LNCaP clone FGC (cell line): ENCODE data around the gene MIEF1.
A peak's percentile ranks its signal among the peaks of the same experiment; 100 is the strongest.

ENCODE experiments used
- DNase-seq: peaks from one replicate; pipeline ENCODE4 v3.0.0-alpha.2; 2011; ENCODE audit warnings: low read depth
- H3K4me3 ChIP-seq: 2 replicates; pipeline ENCODE4 v1.5.1; 2011; ENCODE audit warnings: mild to moderate bottlenecking, low read depth, low read length, control low read depth
- CTCF ChIP-seq: IDR thresholded peaks from 2 replicates; pipeline ENCODE4 v1.5.1; 2012; ENCODE audit warnings: mild to moderate bottlenecking; ENCODE audit not compliant: control insufficient read depth, insufficient read depth; ENCODE audit errors: extremely low read depth

Gene MIEF1

DNA sequence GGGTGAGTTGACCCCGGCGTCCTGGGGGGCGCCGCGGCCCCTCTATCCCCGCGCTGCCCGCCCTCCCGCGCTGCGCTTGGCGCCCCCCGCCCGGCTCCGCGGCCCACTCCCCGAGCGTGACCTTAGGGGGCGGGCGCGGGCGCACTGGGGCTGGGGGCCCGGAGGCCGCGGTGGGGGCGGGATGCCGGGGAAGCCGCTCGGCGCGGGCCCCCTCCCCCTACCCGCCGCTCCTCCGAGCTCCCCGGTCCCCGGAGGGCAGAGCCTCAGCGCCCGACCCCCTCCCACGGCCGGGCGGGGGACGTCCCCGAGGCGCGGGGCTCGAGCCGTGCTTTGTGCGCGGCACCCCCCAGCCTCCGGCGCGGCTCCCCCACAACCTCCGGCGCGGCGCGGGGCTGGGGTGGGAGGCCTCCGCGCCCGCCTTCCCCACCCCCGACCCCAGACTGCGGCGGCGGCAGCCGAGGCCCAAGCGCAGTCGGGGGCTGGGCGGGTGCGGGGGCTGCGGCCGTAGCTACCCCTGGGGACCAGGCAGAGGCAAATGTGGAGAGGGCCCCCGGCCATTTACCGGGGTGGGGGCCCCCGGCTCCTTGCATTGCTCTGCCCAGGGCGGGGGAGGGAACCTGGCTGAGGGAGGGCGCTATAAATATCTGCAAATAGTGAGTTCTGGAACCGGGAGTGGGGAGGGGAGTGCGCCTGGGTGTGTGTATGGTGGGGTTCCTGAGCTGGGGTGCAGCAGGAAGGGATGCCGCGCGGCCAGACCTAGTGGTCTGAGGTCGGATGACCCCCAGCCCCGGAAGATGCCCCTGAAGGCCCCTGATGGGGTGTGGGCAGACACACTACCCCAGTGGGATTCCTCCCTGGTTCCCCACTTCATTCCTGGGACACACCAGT lies 44.3 kb upstream of the MIEF1 start:
- no peak for DNase-seq
- H3K4me3 ChIP-seq = no peak overlapping the region

DNA sequence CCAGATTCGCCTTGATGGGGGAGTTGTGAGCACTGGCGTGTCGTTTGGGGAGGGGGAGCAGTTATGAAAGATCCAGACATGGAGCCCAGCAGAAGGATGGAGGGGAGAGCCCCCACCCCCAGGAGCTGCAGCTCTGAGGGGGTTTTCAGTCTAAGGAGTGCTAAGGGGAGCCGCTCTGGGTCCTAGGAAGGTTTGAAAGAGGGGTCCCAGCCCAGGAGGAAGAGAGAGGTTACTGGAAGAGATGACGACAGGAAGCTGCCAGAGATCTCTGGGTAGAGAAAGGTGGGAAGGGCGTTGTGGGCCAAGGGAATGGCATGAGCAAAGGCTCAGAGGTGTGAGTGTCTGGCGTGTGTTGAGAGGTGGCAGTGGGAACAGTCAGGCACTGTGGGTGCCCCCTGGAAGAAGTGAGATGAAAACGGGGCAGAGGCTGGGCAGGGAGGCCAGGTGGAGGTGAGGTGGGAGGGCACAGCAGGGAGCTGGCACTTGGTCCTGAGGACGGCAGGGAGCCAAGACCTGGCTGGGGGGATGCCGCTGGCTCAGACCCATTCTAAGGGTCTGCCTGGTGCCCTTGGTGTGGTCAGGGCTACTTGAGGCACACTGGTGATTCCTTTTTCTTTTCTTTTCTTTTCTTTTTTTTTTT lies 43.5 kb upstream of the MIEF1 start:
- H3K4me3 ChIP-seq = no peak overlapping the region
- DNase-seq = no peak
- no peak for TF ChIP-seq CTCF

More for the DNA sequence above, 44.3 kb upstream of the MIEF1 start:
- no peak for TF ChIP-seq CTCF

DNA sequence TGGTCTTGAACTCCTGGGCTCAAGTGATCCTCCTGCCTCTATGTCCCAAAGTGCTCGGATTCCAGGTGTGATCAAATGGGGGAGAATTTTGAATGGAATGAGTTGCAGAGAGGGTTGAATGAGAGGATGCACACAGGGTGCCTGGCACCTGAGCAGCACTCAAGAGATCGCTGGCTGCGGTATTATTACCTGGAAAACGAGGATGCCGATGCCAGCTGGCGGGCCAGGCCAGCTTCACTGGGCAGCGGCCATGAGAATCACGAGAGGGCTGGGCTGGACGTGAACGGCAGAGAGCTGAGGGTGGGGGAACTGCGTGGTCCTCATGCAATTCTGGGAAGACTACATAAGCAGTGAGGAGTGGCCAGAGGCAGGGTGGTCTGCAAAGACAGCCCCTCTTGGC lies 42.4 kb upstream of the MIEF1 start:
- no peak for DNase-seq
- TF ChIP-seq CTCF = no peak
- H3K4me3 ChIP-seq = no peak overlapping the region

DNA sequence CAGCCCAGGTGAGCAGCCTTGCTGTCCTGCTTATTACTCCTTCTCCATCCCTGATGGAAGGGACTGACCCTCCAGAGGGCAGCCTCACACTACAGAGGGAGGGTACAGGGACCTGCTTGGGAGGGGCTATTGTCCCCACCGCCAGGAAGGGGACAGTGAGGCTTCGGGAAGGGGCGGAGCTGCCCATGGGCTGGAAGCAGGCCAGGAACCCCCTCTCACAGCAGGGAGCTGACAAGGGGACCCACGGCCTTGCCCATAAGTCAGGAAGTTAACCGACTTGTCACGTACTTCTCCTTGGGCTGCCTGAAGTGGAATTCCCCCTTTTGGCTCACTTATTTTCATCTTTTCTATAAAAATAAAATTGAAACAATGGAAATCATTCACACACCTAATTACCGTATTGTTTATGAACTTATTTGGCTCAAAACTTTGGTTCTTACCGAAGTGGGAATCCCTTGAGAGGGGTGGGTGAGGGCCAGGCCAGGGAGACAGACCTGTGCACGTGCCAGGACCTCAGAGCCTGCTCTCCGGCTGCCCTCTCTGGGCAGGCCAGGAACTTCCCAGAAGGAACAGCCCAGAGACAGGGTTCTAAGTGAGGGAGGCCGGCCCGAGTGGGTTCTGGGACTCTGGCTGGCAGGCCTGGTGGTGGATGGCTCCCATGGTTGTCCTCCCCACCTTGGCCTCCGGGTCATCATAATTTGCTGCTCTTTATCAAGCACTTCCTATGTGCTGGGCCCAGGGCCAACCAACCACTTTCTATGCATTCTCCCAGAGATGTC lies 39.5 kb upstream of the MIEF1 start:
- no peak overlapping the region for H3K4me3 ChIP-seq
- DNase-seq = no peak
- no peak for TF ChIP-seq CTCF

DNA sequence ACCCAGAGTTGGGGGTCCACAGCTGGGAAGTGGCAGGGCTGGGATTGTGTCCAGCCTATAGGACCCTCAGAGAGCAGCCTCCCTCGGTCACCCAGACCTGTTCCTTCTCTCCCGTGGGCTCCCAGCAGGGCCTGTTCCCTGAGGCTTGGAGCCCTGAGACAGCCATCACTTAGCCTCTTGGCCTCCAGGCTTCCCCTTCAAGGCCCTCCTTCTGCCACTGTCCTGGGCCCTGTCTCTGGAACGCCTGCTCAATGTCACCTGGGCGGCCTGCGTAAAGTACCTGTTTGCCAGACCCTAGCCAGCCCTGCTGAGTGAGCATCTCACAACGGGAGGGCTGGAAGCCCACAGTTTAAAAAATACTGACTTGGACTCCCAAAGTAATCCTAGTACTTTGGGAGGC lies 38.8 kb upstream of the MIEF1 start:
- no peak overlapping the region for H3K4me3 ChIP-seq
- TF ChIP-seq CTCF = no peak
- no peak for DNase-seq

DNA sequence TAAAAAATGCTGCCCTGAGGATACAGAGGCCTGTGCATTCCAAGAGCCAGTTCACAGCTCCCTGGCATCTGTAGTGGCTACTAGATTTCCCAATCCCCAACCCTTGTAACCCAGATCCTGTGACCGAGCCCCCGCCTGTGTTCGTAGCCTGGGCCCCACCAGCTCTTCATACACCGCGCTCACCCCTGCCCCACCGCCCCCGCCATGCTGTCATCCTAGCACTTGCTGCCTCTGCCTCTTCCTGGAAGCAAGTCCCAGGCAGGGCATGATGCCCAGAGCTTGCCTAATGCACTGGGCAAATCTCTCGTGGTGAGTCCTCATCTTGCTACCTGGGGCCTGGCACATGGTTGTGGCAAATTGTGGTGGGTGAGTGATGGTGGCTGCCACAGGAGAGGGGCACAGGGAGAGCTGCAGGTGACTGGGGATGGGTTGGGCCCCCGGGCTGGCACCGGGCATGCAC lies 38.1 kb upstream of the MIEF1 start:
- no peak overlapping the region for H3K4me3 ChIP-seq
- peak; percentile 1 for DNase-seq
- TF ChIP-seq CTCF = no peak
